Kidney tubule cell (primary cell): ENCODE measurements around the gene SLAIN2.
A peak's percentile ranks its signal among the peaks of the same experiment; 100 is the strongest.
"Not testable (repeated sequence)": the region's sequence is repeated elsewhere in the genome, so short reads cannot be mapped to it uniquely, and the experiment has no call there.

ENCODE experiments used
- DNase-seq: peaks from one replicate; pipeline ENCODE4 v3.0.0-alpha.2; 2018; ENCODE audit warnings: low spot score

SLAIN2 gene

DNA sequence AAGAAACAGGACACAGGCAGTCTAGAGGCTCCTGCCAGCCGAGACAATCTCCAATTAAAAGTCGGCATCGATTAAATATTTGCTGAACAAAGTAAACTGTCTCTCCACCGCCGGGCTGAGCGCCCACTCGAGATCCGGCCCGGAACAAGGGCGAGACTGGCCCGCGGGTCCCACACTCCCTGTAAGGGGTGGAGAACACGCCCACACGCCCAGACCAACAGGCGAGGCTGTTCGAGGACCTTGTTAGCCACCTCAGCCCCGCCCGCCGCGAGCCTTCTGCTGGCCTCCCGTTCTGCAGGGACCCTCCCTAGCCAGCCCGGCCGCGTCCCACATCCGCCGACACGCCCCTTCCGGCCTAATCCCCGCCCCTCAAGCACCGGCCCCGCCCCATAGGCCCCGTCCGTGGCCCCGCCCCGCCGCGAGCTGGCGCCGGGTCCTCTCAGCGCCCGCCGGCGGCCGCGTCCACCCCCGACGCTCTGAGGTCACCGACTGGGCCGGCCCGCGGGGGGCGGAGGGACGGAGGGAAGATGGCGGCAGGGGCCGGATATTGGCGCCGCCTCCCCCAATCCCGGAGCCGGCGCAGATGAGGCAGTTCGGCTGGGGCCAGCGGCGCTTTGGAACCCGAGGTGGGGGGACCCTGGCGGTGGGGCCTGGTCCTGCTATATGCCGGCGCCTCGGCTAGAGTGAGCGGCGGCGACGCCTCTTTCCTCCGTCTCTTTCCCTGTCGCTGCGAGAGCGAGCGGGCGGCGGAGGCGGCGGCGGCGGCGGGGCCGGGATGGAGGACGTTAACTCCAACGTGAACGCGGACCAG, at the start of gene SLAIN2:
SLAIN2 (plus strand) TSS at position 565 of the 811 bp plus-strand sequence; CDS start at position 776, 211 bp downstream.
- DNase-seq: peak; percentile 98

GRCh38 chr4:48292218-48292790, 49.0 kb upstream of the SLAIN2 start:
- not testable (repeated sequence) for DNase-seq

GRCh38 chr4:48295116-48295515, 46.2 kb upstream of the SLAIN2 start:
- DNase-seq: no peak

DNA sequence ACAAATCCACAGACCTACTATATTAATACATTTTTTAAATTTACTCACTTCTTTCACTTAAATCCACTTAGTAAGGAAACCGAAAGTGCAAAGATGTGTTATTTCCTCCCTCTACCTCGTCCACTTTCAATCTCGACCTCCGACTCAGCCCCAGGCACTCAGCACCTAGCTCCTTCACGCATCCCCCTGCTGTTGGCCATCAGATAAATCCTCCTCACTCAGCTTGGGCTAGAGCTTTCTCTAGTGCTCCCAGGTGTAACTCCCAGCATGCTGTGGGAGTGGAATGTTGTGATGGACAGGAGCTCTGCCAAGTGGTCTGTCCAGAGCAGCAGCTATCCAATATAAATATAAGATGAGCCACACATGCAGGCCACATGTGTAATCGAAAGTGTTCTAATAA, 45.0 kb upstream of the SLAIN2 start:
- no peak for DNase-seq

DNA sequence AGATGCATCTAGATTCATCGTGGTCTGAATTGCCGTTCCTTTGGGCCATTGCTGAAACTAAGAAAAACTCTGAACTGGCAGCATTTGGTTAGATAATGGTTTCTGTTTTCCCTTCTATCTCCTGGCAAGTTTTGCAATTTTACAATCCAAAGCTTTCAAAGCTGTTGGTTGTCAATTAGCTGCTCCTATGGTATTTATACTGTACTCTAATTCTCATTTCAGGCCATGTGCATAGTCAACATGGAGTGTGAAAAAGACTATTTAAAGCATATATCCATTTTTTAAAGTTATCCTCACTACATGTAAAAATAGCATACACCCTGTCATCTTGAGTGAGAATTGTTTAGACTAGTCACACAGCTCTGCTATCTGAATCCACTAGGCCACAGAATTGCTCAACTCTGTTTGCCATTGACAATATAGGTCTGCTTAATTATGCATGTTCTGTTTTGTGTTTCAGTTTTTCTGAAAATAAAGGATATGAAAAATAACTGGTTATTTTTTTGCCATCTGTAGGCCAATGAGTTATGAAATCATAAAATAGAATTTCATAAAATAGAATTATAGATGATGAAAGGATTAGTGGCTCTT, 44.0 kb upstream of the SLAIN2 start:
- DNase-seq: no peak

- no peak for DNase-seq
Observed at GRCh38 chr4:48299560-48299959, 41.8 kb upstream of the SLAIN2 start.

DNA sequence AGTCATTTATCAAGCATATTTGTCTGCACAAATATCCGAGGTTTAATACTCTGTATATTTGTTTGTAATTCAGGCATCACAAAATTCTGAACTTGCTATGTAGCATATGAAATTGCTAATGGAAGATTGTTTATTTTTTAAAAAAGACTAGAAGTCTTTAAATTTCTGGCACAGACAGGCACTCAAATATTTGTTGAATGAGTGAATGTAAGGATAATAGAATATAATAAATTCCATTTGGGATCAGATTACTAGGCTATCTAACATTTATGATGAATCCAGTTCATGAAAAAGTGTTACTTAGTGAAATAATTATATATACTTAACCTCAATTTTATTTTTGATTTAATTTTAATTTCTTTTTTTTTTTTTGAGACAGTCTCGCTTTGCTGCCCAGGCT, 41.3 kb upstream of the SLAIN2 start:
- no peak for DNase-seq

GRCh38 chr4:48305508-48305907, 35.8 kb upstream of the SLAIN2 start:
- DNase-seq: no peak

DNA sequence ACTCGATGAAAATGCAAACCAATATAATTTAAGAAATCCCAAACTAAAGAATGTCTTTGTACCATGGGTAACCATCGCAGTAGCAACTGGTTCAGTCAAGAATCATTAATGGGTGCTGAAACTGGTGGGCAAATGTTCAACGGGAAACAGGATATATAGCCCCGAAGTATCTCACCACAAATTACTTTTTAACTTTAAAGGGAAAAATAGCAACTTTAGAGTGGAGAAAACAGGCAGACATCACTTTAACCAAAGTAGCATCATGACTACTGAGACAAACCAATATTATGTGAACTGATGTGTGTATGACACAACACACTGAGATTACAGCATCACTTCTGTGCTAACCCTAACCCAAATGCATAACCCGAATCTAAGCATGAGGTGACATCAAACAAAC, 33.8 kb upstream of the SLAIN2 start:
- DNase-seq: no peak

GRCh38 chr4:48308901-48309300, 32.4 kb upstream of the SLAIN2 start:
- no peak for DNase-seq

GRCh38 chr4:48311896-48312295, 29.4 kb upstream of the SLAIN2 start:
- DNase-seq: no peak

DNA sequence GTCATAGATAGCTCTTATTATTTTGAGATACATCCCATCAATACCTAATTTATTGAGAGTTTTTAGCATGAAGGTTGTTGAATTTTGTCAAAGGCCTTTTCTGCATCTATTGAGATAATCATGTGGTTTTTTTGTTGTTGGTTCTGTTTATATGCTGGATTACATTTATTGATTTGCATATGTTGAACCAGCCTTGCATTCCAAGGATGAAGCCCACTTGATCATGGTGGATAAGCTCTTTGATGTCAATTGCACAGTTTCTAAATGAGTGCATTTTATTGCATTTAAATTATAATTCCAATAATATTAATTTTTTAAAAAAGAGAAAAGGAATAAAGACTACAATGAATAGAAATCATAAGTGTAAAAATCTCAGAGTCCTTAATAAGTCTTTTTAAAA, 26.6 kb upstream of the SLAIN2 start:
- DNase-seq: not testable (repeated sequence)

- peak; percentile 60 for DNase-seq
Observed at GRCh38 chr4:48315728-48316630, 25.4 kb upstream of the SLAIN2 start.

DNA sequence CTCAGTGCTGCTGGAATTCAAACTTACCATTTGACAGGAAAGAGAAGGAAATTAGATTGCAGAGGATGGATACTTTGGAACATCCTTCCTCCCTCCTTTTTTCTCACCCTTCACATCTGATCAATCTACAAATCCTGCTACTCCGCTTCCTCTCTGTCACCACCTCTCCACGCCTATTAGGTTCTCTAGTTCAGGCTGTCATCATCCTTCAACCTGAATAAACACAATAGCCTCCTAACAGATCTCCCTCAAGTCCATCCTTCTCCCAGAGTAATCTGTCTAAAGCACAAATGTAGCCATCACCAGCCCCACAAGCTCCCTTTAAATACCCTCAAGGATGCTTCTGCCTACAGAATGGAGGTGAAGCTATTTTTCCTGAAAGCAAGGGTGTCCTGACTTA, 20.0 kb upstream of the SLAIN2 start:
- DNase-seq: no peak

DNA sequence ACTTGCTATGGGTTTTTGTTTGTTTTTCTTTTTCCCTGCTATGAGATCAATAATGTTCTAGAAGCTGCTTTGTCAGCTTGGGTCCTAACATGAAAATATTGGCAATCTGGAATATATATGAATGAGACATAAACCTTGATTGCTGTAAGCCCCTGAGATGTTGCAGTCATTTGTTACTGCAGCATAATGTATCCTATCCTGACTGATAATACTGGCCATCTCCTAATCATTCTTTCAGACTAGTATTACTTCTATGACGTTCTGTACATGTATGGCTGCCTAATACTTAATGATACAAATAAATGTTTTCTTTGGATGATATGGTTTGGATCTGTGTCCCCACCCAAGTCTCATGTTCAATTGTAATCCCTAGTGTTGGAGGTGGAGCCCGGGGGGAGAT, 19.3 kb upstream of the SLAIN2 start:
- no peak for DNase-seq

DNA sequence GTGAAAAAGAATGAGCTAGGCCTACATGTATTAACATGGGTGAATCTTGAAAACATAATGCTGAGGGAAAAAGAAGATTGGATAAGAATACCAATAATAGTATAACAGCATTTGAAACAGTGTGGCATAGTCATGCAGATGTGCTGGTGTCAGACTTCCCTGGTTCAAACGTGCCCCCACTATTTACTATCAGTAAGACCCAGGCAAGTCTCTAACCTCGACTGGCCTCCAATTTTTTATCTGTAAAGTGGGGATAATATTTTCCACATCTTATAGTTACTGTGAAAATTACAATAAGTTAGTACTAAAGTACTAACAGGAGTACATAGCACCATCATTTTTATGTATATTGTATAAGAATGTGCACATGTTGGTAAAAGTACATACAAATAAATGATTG, 17.0 kb upstream of the SLAIN2 start:
- no peak for DNase-seq

GRCh38 chr4:48329193-48329592, 12.1 kb upstream of the SLAIN2 start:
- DNase-seq: no peak

GRCh38 chr4:48329976-48330375, 11.4 kb upstream of the SLAIN2 start:
- DNase-seq: peak; percentile 69

DNA sequence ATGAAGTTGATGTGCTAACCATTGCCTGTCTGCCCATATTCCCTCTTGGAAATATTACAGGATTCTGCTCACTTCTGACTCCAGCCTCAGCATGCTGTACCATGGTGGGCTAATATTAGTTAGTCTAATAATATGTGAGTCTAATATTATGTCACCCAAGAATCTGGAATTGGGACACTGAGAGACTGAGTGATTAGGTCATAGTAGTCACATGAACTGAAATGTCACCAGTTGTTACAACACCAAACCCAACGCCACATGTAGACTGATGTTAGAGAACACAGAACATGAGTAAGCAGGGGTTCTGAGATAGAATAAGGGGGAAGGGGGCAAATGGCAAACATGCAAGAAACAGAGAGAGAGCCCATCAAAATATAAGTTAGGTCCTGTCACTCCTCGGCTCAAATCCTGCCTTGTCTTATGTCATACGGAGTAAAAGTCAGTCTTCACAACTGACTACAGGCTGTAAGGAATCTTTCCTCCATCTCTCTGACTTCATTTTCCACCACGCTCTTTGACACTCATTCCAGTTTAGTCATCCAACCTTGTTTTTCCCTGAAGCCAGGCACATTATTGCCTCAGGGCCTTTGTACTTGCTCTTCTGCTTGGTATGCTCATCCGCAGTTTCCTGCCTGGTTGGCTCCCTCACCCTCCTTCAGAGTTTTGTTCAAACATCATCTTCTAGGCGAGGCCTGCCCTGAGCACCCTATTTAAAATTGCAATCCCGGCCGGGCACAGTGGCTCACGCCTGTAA, 9.6 kb upstream of the SLAIN2 start:
- DNase-seq: peak; percentile 66

- no peak for DNase-seq
Observed at GRCh38 chr4:48332661-48333060, 8.7 kb upstream of the SLAIN2 start.

DNA sequence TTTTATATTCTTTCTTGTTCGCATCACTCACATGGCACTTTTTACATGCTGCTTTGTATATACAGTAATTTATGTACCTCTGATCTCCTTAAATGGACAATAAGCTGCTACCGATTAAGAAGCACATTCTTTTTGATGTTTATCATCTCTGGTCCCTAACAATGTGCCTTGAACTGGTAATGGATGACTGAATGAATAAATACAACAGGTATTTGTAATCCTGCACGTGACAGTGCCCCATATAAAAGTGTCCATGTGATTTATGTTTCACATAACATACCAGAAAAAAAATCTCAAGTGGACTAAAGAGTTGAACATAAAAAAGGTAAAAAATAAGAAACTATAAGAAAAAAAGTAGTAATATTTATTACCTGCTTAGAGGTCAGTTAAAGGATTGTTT, 7.7 kb upstream of the SLAIN2 start:
- DNase-seq: peak; percentile 75

GRCh38 chr4:48334236-48334635, 7.1 kb upstream of the SLAIN2 start:
- DNase-seq: no peak
